Uterus (tissue), 4 donors: ENCODE data around the gene CASTOR1. TPM values are rescaled to one million over a fixed set of nuclear protein-coding genes. Genes with fewer than 3 reads are reported as not detected.

ENCODE experiments used
- DNase-seq, 2 donors: peaks; one replicate each; pipeline ENCODE4 v3.0.0-alpha.2; 2019 to 2020
- H3K27ac ChIP-seq, 2 donors: fragments of 200-600 bp; sonication (generic); 1 replicate in 1 of 2; 2 replicates in 1 of 2; pipeline ENCODE4 v1.5.1; 2016 to 2018
- H3K27me3 ChIP-seq, 2 donors: fragments of 200-600 bp; sonication (generic); one replicate each; pipeline ENCODE4 v1.5.1; 2018 to 2019; ENCODE audit warnings: control low read depth in 1 of 2
- H3K36me3 ChIP-seq, 2 donors: fragments of 200-600 bp; sonication (generic); one replicate each; pipeline ENCODE4 v1.5.1; 2019; ENCODE audit warnings: control low read depth in 1 of 2
- H3K4me1 ChIP-seq, 2 donors: fragments of 200-600 bp; sonication (generic); one replicate each; pipeline ENCODE4 v1.5.1; 2018 to 2019; ENCODE audit warnings: control low read depth in 1 of 2
- H3K4me3 ChIP-seq, 2 donors: fragments of 200-600 bp; sonication (generic); 1 replicate in 1 of 2; 2 replicates in 1 of 2; pipeline ENCODE4 v1.5.1; 2018 to 2019; ENCODE audit warnings: mild to moderate bottlenecking in 1 of 2
- H3K9me3 ChIP-seq, 2 donors: fragments of 200-600 bp; sonication (generic); one replicate each; pipeline ENCODE4 v1.5.1; 2019; ENCODE audit warnings: control low read depth in 1 of 2
- CTCF ChIP-seq, 4 experiments: fragments of 200-600 bp in 2 of 4; fragments of 450-650 bp in 2 of 4; sonication (generic) in 2 of 4; IDR thresholded peaks; one replicate each; pipeline ENCODE4 v1.5.1; 2016 to 2019; ENCODE audit warnings: antibody characterized with exemption in 4 of 4, mild to moderate bottlenecking in 2 of 4, moderate library complexity in 1 of 4
- POLR2A ChIP-seq, 2 donors: fragments of 450-650 bp; IDR thresholded peaks; one replicate each; pipeline ENCODE4 v1.6.1; 2016; ENCODE audit warnings: antibody characterized with exemption in 2 of 2, mild to moderate bottlenecking in 1 of 2, moderate library complexity in 1 of 2
- intact Hi-C: fragments of 100-400 bp; cut with DNase I; formaldehyde crosslinking; loops from one replicate; pipeline ENCODE4 v1.15.1; 2023; ENCODE audit warnings: low total_unique reads
- total RNA-seq, 4 donors: library from RNA; depleted of rRNA in 3 of 4; stranded (reverse); fragments of >200 nt in 3 of 4; gene quantifications; one replicate each; pipeline versions ENCODE4 v1.1.0 to v1.2.4, GENCODE V29; 2014 to 2023
- donor health status: DM: yes; HTN: yes; CAD: no.

The CASTOR1 gene
- total RNA-seq, 4 donors from 2014 or later = 15.8 to 67.1 (median 27.7) TPM

DNA sequence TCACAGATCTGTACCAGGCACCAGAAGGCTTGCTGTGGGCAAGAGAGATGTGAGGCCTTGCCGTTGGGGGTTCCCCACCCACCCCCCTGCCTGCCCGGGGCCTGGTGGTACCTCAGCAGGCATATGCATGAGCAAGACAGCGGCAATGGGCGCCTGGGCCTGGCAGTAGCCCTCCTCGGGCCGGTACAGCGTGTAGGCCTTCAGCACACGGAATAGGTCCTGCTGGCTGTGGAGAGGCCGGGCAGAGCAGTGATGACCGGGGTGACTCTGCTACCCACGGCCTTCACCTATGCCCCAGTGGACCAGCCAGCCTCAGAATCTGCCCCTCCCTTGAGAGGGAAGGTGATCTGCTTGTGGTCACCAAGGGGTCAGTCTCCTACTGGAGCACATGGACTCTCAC, 5.5 kb upstream of the CASTOR1 start:
- intact Hi-C loops = no loop called here
- Histone ChIP-seq H3K4me1 (peaks cover 10 to 13% of the 10 kb centered on the region in 2 donors), H3K9me3 (no peaks in the 10 kb centered on the region), H3K27ac (no peak overlapping the region), H3K36me3 (no peaks in the 10 kb centered on the region), H3K4me3 (no peak overlapping the region), H3K27me3 (no peaks in the 10 kb centered on the region)
- DNase-seq = no peak
- TF ChIP-seq CTCF (IDR thresholded peaks at IDR 0.05) = no peak
- TF ChIP-seq POLR2A (IDR thresholded peaks at IDR 0.05) = no peak

DNA sequence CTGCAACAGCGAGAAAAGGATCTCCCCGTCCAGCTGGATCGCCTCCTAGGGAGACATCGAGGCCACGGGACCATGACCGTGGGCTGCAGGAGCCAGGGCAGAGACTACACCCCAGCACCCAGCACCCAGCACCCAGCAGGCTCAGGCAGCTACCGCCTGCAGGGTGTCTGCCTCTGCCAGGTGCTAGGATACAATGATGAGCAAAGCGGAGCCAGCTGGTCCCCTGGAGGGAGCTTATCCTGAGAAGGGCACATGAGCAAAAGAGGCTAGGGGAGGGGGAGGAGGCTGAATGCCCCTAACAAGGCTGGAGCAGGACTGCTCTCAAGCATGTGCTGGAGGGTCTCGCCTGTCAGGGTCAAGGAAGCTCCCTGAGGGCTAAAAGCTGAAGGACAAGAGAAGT, 4.8 kb upstream of the CASTOR1 start:
- Histone ChIP-seq H3K4me1 (peaks cover 10 to 13% of the 10 kb centered on the region in 2 donors), H3K27me3 (no peaks in the 10 kb centered on the region), H3K36me3 (no peaks in the 10 kb centered on the region), H3K9me3 (no peaks in the 10 kb centered on the region), H3K27ac (no peak overlapping the region), H3K4me3 (no peak overlapping the region)
- no peak for DNase-seq
- no peak for TF ChIP-seq CTCF (IDR thresholded peaks at IDR 0.05)
- TF ChIP-seq POLR2A (IDR thresholded peaks at IDR 0.05) = no peak
- intact Hi-C loops = no loop called here

DNA sequence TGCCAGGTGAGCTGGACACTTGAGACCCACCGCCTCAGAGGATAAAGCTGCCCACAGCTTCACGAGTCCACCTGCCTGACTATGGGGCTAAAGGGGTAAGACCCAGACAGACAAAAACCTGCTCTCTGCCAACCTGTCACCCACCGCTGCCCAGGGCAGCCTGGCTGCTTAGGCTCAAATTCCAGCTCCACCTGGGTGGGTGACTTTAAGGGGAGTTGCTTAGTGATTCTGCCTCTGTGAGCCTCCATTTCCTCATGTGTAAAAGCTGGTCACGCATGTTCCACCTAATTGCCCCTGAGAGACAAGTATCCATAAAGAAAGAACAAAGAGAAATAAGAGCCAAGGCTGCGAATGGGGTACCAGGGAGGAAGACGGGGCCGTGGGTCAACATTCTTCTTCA, 3.7 kb upstream of the CASTOR1 start:
- H3K36me3 ChIP-seq = no peaks in the 10 kb centered on the region
- no peaks in the 10 kb centered on the region for H3K27me3 ChIP-seq
- no peak overlapping the region for H3K27ac ChIP-seq
- no peak for DNase-seq
- no peak for TF ChIP-seq CTCF (IDR thresholded peaks at IDR 0.05)
- TF ChIP-seq POLR2A (IDR thresholded peaks at IDR 0.05) = no peak
- intact Hi-C loops = no loop called here
- no peaks in the 10 kb centered on the region for H3K9me3 ChIP-seq
- no peak overlapping the region for H3K4me3 ChIP-seq
- H3K4me1 ChIP-seq = peaks cover 13 to 15% of the 10 kb centered on the region in 2 donors

- Histone ChIP-seq H3K27me3 (no peaks in the 10 kb centered on the region), H3K4me3 (no peak overlapping the region), H3K36me3 (no peaks in the 10 kb centered on the region), H3K9me3 (no peaks in the 10 kb centered on the region), H3K27ac (peak overlapping the region; percentile 79 to 91), H3K4me1 (peaks cover 13 to 20% of the 10 kb centered on the region in 2 donors)
- TF ChIP-seq CTCF (IDR thresholded peaks at IDR 0.05) = no peak
- TF ChIP-seq POLR2A (IDR thresholded peaks at IDR 0.05) = no peak
- intact Hi-C loops = no loop called here
- DNase-seq = no peak
Measured at GRCh38 chr22:30292069-30292970, 3.0 kb upstream of the CASTOR1 start.

DNA sequence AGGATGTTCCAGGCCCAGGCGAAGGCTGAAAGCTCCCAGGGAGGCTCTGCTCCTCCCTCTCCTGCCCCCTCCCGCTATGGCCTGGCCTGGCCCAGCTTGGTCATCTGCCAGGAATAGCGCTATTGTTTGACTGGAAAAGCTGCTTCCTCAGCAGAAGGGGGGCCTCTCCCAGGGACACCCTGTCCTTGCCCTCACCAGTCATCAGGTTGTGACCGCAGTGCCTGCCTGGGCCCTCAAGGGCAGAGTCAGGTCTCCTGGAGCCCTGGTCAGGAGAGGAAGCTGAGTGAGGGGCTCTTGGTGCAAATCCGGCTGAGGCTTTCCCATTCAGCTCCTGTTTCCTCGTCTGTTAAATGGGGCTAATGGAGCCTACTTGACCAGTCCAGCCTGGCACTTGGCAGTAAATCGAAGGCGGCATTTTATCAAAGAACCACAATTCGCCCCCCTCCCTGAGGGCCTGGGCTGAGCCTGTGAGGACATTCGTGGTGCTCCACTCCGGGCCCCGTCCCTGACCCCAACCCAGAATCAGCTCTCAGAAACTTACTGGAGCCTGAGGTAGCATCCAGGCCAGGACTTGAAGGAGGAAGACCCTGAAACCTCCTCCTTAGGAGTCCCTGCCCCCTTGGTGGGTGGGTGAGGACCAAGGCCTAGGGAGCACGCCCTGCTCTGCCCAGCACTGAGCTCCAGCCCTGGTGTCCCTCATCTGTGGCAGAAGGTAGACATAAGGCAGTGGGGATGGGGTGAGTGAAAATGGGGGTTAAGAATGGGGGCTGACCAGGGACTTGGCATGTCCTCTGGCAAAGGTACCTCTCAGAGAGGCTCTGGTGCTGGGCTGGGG, 2.0 kb upstream of the CASTOR1 start:
- Histone ChIP-seq H3K4me1 (peaks cover 13 to 23% of the 10 kb centered on the region in 2 donors), H3K27me3 (no peaks in the 10 kb centered on the region), H3K36me3 (no peaks in the 10 kb centered on the region), H3K27ac (peak overlapping the region; percentile 79 to 91), H3K4me3 (no peak overlapping the region), H3K9me3 (no peaks in the 10 kb centered on the region)
- intact Hi-C loops = no loop called here
- peak; percentile 75 to 90 for DNase-seq
- peak; percentile 16 to 61 for TF ChIP-seq POLR2A (IDR thresholded peaks at IDR 0.05)
- TF ChIP-seq CTCF (IDR thresholded peaks at IDR 0.05) = no peak
